GM15510 (cell line): Measurements from ENCODE around the gene IL1B.

Source experiments
- POLR2A ChIP-seq: IDR thresholded peaks from 3 replicates; pipeline ENCODE4 v1.6.1; 2011; ENCODE audit warnings: borderline replicate concordance; ENCODE audit not compliant: insufficient read length; ENCODE audit errors: extremely low read depth

Gene IL1B

DNA sequence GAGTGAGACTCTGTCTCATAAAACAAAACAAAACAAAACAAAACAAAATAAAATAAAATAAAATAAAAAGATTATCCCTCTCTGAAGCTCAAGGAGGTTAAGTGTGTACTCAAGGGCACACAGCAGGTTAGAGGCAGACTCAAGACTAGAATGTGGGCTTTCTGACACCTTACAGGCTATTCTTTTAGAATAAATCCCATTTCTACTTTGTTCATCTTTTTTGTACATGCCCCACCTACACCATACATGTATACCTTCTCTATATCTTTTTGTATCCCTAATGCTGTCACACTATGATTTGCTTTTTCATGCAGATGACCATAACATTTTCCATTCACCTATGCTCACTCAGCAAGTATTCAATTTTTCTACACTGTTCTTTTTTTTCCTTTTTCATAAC lies 2.6 kb downstream of the IL1B start:
- TF ChIP-seq POLR2A, result no peak

DNA sequence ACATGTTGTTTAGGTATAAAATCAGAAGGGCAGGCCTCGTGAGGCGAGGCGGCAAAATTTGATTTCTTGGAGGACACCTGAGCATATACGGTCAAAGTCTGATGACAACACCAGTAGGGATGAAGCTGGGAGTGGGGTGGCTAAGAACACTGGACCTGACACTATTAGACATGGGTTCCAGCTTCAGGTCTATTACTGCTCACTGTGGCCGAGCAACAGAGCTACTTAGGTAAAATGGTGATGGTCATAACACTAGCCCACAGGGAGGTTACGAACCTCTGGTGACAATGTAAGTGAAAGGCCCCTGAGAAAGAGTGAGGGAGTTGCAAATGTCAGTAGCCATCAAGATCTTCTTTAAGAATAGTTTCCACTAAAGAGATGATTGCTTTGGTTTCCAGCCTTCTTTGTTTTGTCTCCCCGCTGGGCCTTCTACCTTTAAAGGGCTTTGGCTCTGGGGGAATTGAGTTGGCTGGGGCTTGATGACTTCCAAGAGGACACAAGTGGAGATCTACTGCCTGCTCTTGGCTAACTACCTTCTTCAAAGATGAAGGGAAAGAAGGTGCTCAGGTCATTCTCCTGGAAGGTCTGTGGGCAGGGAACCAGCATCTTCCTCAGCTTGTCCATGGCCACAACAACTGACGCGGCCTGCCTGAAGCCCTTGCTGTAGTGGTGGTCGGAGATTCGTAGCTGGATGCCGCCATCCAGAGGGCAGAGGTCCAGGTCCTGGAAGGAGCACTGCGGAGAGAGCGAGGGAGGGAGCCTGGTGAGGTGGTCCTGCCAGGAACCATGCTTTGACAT lies 3.5 kb downstream of the IL1B start:
- TF ChIP-seq POLR2A, result no peak

DNA sequence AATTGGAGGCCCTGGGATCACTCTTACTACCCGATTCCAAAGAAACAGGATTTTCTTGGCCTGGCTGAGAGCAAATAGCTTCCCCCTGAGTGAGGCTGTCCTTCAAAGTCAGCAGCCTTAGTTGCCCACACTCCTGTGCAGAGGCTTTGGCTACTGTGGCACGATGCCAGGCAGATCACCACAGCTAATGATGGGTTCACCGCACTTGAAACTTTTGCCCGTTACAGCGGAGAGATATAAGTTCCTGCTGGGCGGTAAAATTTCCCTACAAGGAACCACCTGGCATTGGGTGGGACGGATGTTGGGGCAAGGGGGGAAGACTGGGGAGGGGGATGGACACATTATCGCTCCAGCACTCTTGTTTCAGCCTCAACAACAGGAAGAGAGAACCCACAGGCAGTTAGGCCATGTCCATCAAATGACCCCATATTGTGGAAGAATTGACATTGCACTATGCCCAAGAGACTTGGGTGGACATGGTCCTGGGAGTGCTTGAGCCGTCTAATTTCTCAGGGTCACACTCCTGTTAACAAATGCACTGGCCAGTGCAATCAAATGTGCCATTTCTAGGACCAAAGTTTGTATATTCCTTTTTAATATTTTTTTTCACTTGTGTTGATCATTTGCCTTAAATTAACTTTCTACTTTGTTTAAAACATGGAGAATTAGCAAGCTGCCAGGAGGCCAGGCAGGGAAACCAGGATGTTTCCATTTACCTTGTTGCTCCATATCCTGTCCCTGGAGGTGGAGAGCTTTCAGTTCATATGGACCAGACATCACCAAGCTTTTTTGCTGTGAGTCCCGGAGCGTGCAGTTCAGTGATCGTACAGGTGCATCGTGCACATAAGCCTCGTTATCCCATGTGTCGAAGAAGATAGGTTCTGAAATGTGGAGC lies 4.4 kb downstream of the IL1B start:
- no peak for TF ChIP-seq POLR2A

GRCh38 chr2:112831513-112831845 lies 5.1 kb downstream of the IL1B start:
- TF ChIP-seq POLR2A, result no peak

DNA sequence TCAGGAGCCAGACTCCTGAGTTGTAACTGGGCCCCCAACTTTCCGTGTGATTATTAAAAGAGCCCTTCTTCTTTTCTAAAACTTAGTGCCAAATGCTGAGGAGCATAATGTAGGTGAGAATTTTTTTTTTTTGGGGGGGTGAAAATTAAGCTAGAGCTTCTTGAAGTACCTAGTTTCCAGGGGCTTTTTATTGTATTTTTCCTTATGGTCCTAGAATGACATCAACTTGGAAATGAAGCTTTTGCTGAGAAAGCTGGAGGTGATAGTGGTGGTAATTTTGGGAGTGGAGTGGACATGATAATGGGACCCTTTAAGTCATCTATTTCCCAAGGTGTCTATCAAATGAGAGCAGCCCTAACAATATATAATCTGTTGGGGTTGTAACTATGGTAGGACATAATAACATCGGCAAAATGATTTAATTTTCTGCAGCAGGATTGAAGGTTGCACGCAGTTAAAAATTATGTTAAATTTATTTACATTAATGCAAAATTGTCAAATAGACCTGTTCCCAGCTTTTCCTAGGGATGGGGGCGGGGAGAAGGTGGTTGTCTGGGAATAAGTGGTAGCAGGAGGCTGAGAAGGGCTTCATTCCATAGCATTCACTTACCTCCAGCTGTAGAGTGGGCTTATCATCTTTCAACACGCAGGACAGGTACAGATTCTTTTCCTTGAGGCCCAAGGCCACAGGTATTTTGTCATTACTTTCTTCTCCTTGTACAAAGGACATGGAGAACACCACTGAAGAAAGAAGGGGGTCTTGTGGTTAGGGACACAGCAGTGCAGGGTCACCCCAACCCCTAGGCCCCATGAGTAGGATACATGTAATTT lies 5.7 kb downstream of the IL1B start:
- TF ChIP-seq POLR2A, result no peak

- no peak for TF ChIP-seq POLR2A
Observed at GRCh38 chr2:112829961-112830681, 6.5 kb downstream of the IL1B start.

GRCh38 chr2:112829101-112829960 lies 7.2 kb downstream of the IL1B start:
- TF ChIP-seq POLR2A, result no peak

DNA sequence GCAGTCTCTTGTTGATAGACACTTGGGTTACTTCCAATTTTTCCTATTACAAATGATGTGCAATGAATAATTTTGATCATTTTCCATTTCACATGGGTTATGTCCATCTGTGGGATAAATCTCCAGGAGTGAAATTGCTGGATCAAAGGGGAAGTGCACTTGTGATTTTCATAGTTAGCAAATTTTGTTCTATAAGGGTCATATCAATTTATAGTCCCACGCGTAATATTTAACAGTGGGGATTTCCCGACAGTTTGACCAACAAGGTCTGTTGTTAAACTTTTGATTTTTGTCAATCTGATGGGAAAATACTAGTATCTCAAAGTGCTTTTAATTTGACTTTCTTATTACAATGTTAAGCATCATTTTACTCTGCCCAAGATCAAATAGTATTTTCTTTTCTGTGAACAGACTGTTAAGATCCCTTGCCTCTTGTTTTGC lies 8.3 kb downstream of the IL1B start:
- no peak for TF ChIP-seq POLR2A

DNA sequence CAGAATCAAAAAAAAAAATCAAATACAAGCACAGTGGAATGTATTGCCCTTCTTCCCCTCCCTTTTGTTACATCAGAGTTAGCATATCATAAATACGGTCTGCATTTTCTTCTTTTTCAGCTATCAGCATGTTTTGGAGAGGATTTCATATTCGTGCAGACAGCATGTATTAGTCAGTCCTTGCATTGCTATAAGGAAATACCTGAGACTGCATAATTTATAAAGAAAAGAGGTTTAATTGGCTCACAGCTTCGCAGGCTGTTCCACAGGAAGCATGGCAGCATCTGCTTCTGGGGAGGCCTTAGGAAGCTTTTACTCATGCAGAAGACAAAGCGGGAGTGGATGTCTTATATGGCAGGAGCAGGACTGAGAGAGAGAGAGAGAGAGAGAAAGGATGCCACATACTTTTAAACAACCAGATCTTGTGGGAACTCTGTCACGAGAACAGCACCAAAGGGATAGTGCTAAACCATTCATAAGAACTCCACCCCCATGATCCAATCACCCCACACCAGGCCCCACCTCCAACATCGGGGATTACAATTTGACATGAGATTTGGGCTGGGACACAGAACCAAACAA lies 8.9 kb downstream of the IL1B start:
- no peak for TF ChIP-seq POLR2A

- TF ChIP-seq POLR2A, result no peak
Observed at GRCh38 chr2:112827009-112827408, 9.6 kb downstream of the IL1B start.

DNA sequence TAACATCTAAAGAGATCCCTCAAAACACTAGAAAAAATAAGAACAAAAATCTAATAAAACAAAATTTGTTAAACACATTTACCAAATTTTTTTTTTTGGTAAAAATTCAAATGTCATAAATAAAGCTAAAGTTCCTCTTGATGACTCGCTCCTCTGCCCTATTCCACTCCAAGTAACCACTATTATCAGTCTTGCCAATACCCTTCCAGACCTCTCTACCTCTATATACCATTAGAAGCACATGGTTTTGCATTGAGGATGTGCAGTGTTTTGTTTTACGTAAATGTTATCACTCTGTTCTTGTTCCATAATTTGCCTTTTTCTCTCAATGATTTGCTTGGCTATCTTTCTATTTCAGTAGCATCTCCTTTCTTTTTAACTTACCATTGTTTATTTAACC lies 10.9 kb downstream of the IL1B start:
- no peak for TF ChIP-seq POLR2A

DNA sequence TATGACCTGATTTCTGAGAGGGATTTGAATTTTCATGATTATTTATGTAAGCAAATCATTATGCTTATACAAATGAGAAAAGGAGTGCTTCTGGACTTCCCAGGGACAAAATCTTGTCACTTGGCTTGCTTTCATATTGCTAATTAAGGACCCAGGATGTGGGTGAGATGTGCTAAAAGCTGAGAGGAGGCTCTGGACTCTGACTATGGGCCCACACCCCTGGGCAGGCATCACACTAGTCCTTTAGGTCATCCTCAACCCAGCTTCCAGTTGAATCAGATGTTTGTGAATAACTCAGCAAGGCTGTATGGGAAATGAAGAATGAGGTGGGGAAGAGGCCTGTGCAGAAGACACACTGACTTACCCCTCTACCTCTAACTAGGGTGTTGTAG lies 11.9 kb downstream of the IL1B start:
- TF ChIP-seq POLR2A, result no peak

DNA sequence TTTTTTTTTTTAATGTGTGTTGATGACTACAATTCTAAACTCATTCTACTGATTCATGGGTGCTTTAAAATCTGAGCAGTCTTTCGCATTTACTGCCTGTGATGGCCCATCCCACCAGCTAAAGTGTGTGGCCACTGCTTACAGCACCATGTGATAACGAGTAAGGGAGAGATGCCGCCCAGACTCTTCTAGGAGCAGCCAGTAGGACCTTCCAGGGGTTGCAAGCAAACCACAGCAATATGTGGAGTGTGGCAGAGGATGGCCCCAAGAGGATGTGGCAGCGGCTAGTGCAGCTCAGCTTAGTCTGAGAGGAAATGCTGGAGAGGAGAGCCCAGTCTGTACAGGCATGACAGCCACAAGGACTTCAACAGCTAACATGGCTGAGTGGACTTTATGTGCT lies 14.9 kb downstream of the IL1B start:
- no peak for TF ChIP-seq POLR2A
